Neural cell (in vitro differentiated cells): ENCODE data around the gene DPF3. TPM values are rescaled to one million over a fixed set of nuclear protein-coding genes. Genes with fewer than 3 reads are reported as not detected.

Source experiments
- H2AFZ ChIP-seq: fragments of 200-600, 300-800 bp; sonication (generic), shearing (Covaris generic); 2 replicates; pipeline ENCODE4 v1.6.0; 2014; ENCODE audit warnings: low read depth, mild to moderate bottlenecking, antibody characterized with exemption, low read length, moderate library complexity
- H3F3A ChIP-seq: fragments of 200-600 bp; shearing (Covaris generic); 2 replicates; pipeline ENCODE4 v1.6.1; 2016; ENCODE audit warnings: mild to moderate bottlenecking, moderate library complexity, mixed read lengths, antibody characterized with exemption, low read length; ENCODE audit not compliant: insufficient read depth, poor library complexity, severe bottlenecking
- H3K27ac ChIP-seq: fragments of 200-600, 300-800 bp; sonication (generic), shearing (Covaris generic); 2 replicates; pipeline ENCODE4 v1.5.1; 2014; ENCODE audit warnings: mild to moderate bottlenecking, low read length, moderate library complexity
- H3K27me3 ChIP-seq: fragments of 300-800, 200-600 bp; sonication (generic), shearing (Covaris generic); 2 replicates; pipeline ENCODE4 v1.6.0; 2014; ENCODE audit warnings: mild to moderate bottlenecking, low read depth, low read length, moderate library complexity; ENCODE audit not compliant: insufficient read depth
- H3K36me3 ChIP-seq: fragments of 300-800, 200-600 bp; sonication (generic), shearing (Covaris generic); 2 replicates; pipeline ENCODE4 v1.5.1; 2014; ENCODE audit warnings: mild to moderate bottlenecking, antibody characterized with exemption, low read length, moderate library complexity; ENCODE audit not compliant: insufficient read depth
- H3K4me2 ChIP-seq: fragments of 300-800, 200-600 bp; sonication (generic), shearing (Covaris generic); 2 replicates; pipeline ENCODE4 v1.6.0; 2014; ENCODE audit warnings: mild to moderate bottlenecking, low read length
- H3K4me3 ChIP-seq: fragments of 300-800, 200-600 bp; sonication (generic), shearing (Covaris generic); 2 replicates; pipeline ENCODE4 v1.5.1; 2014; ENCODE audit warnings: mild to moderate bottlenecking, low read length, moderate library complexity
- H3K79me2 ChIP-seq: fragments of 200-600 bp; shearing (Covaris generic); replicated peaks from 2 replicates; pipeline ENCODE4 v1.6.0; 2014; ENCODE audit warnings: mild to moderate bottlenecking, low read length, moderate library complexity; ENCODE audit not compliant: insufficient read depth
- H3K9ac ChIP-seq: fragments of 300-800, 200-600 bp; sonication (generic), shearing (Covaris generic); 2 replicates; pipeline ENCODE4 v1.6.1; 2016; ENCODE audit warnings: mild to moderate bottlenecking, low read length, mixed read lengths
- H3K9me2 ChIP-seq: fragments of 200-600 bp; shearing (Covaris generic); 2 replicates; pipeline ENCODE4 v1.6.1; 2016; ENCODE audit warnings: mild to moderate bottlenecking, low read length, mixed read lengths; ENCODE audit not compliant: insufficient read depth
- H3K9me3 ChIP-seq: fragments of 200-600, 300-800 bp; sonication (generic), shearing (Covaris generic); 2 replicates; pipeline ENCODE4 v1.6.1; 2016; ENCODE audit warnings: mild to moderate bottlenecking, mixed run types, low read length, moderate library complexity, mixed read lengths
- H4K20me1 ChIP-seq: fragments of 200-600 bp; shearing (Covaris generic); 2 replicates; pipeline ENCODE4 v1.6.1; 2016; ENCODE audit warnings: mild to moderate bottlenecking, mixed run types; ENCODE audit not compliant: insufficient read depth
- CTCF ChIP-seq: fragments of 450-650 bp; IDR thresholded peaks from 2 replicates; pipeline ENCODE4 v1.5.1; 2014; ENCODE audit warnings: antibody characterized with exemption, mild to moderate bottlenecking, moderate library complexity; ENCODE audit not compliant: poor library complexity, severe bottlenecking
- EP300 ChIP-seq: fragments of 450-650 bp; conservative IDR thresholded peaks from 2 replicates; pipeline ENCODE4 v1.6.1; 2014; ENCODE audit warnings: antibody characterized with exemption, mild to moderate bottlenecking, moderate library complexity; ENCODE audit not compliant: poor library complexity, severe bottlenecking
- EZH2 ChIP-seq: fragments of 200-600, 300-800 bp; shearing (Covaris generic), sonication (generic); IDR thresholded peaks from 2 replicates; pipeline ENCODE4 v1.6.1; 2014; ENCODE audit warnings: antibody characterized with exemption, low read length, borderline replicate concordance, mild to moderate bottlenecking; ENCODE audit not compliant: insufficient read depth, poor library complexity, severe bottlenecking
- MXI1 ChIP-seq: fragments of 450-650 bp; conservative IDR thresholded peaks from 2 replicates; pipeline ENCODE4 v1.6.1; 2014; ENCODE audit warnings: antibody characterized with exemption, mild to moderate bottlenecking; ENCODE audit not compliant: poor library complexity, severe bottlenecking
- POLR2AphosphoS5 ChIP-seq: IDR thresholded peaks from 2 replicates; pipeline ENCODE4 v1.6.1; 2012
- RAD21 ChIP-seq: fragments of 450-650 bp; conservative IDR thresholded peaks from 2 replicates; pipeline ENCODE4 v1.6.1; 2014; ENCODE audit warnings: antibody characterized with exemption, mild to moderate bottlenecking, moderate library complexity
- SMC3 ChIP-seq: fragments of 450-650 bp; conservative IDR thresholded peaks from 2 replicates; pipeline ENCODE4 v1.6.1; 2014; ENCODE audit warnings: antibody characterized with exemption, mild to moderate bottlenecking, moderate library complexity; ENCODE audit not compliant: poor library complexity
- TAF1 ChIP-seq: IDR thresholded peaks from 2 replicates; pipeline ENCODE4 v1.6.1; 2012; ENCODE audit warnings: low read depth
- polyA plus RNA-seq: library from polyadenylated mRNA; depleted of rRNA; stranded (reverse); fragments of >200 nt; gene quantifications from 2 replicates; pipeline ENCODE4 v1.2.3, GENCODE V29; 2014
- TF ChIP-seq, protein P1 (sequence below): IDR thresholded peaks from 2 replicates; pipeline ENCODE4 v1.6.1; 2012; ENCODE audit warnings: borderline replicate concordance

The DPF3 gene
- polyA plus RNA-seq, 1 donor from 2014 or later, result 2.9 TPM

DNA sequence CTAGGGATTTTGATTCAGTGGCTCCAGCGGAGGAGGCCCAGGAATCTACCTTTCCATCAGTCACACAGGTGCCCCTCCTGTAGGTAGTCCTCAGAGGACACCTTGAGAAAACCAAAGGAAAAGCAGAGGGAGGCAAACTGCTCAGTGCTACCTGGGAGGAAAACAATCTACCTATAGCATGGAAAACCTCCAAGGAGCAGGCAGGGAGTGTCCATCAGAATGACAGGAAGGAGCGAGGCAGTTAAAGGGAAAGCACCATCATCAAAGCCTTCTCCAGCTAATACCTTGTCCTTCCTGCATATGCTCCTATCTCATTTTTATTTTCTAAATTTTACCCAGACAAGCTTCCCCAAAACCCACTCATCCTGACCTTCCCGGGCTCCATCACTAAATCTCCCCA is 25.4 kb downstream of the DPF3 start:
- Histone ChIP-seq H3K79me2 (no peaks in the 10 kb centered on the region), H3K27ac (no peak overlapping the region), H3K4me3 (no peak overlapping the region), H3K9me2 (no peaks in the 10 kb centered on the region), H3K4me2 (no peak overlapping the region), H3K9ac (no peak overlapping the region), H2AFZ (no peak overlapping the region), H3K27me3 (no peaks in the 10 kb centered on the region), H3K9me3 (no peaks in the 10 kb centered on the region), H4K20me1 (no peaks in the 10 kb centered on the region), H3F3A (no peaks in the 10 kb centered on the region), H3K36me3 (no peaks in the 10 kb centered on the region)
- TF ChIP-seq SMC3 (no peak), TAF1 (no peak), MXI1 (no peak), CTCF (no peak), EZH2 (no peak), POLR2AphosphoS5 (no peak), EP300 (no peak), RAD21 (no peak)
- TF ChIP-seq, protein P1, sequence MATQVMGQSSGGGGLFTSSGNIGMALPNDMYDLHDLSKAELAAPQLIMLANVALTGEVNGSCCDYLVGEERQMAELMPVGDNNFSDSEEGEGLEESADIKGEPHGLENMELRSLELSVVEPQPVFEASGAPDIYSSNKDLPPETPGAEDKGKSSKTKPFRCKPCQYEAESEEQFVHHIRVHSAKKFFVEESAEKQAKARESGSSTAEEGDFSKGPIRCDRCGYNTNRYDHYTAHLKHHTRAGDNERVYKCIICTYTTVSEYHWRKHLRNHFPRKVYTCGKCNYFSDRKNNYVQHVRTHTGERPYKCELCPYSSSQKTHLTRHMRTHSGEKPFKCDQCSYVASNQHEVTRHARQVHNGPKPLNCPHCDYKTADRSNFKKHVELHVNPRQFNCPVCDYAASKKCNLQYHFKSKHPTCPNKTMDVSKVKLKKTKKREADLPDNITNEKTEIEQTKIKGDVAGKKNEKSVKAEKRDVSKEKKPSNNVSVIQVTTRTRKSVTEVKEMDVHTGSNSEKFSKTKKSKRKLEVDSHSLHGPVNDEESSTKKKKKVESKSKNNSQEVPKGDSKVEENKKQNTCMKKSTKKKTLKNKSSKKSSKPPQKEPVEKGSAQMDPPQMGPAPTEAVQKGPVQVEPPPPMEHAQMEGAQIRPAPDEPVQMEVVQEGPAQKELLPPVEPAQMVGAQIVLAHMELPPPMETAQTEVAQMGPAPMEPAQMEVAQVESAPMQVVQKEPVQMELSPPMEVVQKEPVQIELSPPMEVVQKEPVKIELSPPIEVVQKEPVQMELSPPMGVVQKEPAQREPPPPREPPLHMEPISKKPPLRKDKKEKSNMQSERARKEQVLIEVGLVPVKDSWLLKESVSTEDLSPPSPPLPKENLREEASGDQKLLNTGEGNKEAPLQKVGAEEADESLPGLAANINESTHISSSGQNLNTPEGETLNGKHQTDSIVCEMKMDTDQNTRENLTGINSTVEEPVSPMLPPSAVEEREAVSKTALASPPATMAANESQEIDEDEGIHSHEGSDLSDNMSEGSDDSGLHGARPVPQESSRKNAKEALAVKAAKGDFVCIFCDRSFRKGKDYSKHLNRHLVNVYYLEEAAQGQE, result no peak

DNA sequence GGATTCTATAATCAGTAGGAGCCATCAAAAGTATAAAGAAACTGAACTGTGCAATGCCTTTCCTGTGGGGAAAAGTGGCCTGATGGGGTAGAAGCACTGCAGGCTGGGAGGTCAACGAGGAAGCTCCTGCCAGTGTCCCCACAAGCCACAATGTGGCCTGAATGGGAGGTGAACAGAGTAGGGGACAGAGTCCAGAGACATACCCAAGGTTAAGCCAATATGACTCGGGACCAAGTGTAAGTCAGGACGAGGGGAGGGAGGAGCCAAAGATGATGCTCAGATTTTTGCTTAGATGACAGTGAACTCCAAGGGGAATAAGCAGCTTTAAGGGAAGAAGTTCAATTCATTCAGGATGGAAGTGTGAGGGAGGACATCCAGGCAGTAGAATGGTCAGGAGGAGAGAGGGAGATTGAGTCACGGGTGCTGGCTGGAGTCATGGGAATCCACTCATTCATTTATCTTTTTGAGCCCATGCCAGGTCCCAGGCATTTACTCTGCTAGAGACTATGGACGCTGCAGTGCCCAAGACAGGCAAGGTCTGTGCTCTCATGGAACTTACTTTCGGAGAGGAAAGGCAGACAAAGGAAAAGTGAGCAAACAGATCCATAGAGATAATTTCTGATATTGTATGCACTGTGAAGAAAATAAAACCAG is 29.1 kb downstream of the DPF3 start:
- no peak overlapping the region for H3K9ac ChIP-seq
- no peaks in the 10 kb centered on the region for H3K79me2 ChIP-seq
- H2AFZ ChIP-seq, result no peak overlapping the region
- H3K9me2 ChIP-seq, result no peaks in the 10 kb centered on the region
- no peaks in the 10 kb centered on the region for H4K20me1 ChIP-seq
- no peak overlapping the region for H3K4me2 ChIP-seq
- no peaks in the 10 kb centered on the region for H3K36me3 ChIP-seq
- no peak overlapping the region for H3K4me3 ChIP-seq
- TF ChIP-seq SMC3, result no peak
- TF ChIP-seq, protein P1, result no peak
- TF ChIP-seq TAF1, result no peak
- no peak for TF ChIP-seq EZH2
- no peak for TF ChIP-seq MXI1
- no peak for TF ChIP-seq POLR2AphosphoS5
- TF ChIP-seq EP300, result no peak
- no peak for TF ChIP-seq CTCF
- TF ChIP-seq RAD21, result no peak
- no peaks in the 10 kb centered on the region for H3K27me3 ChIP-seq
- no peaks in the 10 kb centered on the region for H3K9me3 ChIP-seq
- no peak overlapping the region for H3K27ac ChIP-seq
- H3F3A ChIP-seq, result no peaks in the 10 kb centered on the region
